Stimulated activated naive CD4-positive, alpha-beta T cell treated with Interleukin-2 at 50 U/mL for 16 hours (primary cell): ENCODE results near the gene GRIP2.

Source experiments
- DNase-seq: peaks from one replicate; lab custom pipeline; 2025; lab: John Stamatoyannopoulos, UW

The GRIP2 gene

DNA sequence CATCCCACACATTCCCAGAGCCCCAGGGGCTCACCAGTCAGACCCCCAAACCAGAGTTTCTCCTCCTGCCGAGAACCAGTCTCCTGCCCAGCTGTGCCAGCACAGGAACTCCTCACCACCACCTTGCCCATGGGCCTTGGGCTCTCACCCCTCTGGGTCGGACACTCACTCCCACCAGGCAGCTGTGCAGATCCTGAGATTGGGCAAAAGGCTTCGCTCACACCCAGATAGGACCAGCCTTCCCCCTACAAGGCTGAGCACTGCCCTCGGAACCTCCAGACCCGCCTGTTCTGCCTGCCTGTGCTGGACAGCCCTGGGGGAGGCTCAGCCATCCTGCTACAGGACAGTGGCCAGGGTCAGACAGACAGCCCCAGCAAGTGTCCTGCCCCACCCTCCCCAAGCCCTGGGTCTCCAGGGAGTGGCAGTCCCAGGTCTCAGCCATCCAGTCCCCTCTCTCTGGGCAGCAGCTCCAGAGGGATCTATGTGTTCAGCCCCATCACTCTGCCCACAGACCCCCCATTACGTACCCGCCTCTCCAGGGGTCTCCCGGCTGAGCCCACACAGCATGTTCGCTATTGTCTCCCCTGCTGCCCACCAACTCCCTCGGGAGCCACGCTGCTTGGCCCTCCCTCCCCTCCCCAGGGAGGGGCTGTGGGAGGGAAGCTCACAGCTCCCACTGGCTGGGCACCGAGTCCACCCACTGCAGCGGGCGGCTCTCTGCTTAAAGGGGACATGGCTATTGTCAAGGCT lies at the start of gene GRIP2:
GRIP2 (minus strand) TSS at position 601 of the 750 bp plus-strand sequence; CDS start at position 567, 34 bp downstream.
- no peak for DNase-seq

DNA sequence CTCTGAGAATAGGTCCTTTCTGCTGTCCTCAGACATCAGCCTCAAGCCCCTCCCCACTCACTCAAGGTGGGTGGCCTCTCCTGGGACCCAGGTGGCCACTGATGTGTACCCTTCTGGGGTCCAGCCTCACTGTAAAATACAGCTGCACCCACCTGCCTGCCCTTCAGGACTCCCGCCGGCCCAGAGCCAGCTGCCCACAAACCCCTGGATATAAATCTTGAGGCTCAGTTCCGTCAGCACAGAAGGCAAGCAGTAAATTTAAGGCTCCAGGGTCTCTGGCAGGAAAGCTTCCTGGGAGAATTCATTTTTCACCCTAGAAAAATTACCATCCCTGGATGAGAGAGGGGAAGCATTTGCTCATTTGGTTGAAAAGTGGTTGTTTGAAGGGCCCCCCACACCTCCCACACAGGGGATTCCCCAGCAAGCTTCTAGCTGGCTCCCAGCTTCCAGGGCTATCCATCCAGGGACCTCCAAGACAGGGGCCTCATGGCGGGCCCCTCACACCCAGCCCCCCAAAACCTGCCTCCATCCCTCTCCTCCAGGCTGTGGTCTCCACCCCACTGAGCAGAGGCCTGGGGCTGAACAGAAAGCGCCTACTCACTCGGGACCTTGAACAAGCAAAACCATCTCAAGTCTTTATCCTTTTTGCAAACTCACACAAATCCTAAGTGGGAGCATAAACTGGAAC lies 48.4 kb upstream of the GRIP2 start:
- DNase-seq: no peak

DNA sequence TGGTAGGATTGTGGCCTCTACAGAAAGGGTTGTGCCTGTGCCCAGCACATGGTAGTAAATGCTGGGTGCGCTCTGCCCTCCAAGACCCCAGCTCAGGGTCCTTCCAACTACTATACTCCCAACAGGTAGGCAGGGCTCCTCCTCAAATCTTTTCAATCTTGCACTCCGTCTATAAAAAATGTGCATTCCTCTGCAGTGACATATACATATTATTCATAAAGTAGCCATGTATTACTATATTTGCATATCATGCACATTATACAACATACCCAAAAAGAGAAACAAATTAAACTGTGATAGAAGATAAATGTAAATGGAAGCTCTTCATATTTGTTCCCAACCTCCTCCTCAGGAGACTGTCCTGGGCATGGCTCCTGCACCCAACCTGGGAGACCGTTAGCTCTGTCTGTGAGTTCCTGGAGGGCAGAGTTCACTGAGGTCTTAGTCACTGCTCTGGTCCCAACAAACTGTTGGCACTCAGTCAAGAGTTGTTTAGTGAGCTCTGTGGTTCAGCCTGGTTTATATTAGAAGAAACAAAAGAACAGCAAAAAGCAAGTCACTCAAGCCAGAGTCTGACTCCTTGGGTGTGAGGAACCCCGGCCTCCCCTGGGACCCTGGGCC lies 47.7 kb upstream of the GRIP2 start:
- DNase-seq: no peak

DNA sequence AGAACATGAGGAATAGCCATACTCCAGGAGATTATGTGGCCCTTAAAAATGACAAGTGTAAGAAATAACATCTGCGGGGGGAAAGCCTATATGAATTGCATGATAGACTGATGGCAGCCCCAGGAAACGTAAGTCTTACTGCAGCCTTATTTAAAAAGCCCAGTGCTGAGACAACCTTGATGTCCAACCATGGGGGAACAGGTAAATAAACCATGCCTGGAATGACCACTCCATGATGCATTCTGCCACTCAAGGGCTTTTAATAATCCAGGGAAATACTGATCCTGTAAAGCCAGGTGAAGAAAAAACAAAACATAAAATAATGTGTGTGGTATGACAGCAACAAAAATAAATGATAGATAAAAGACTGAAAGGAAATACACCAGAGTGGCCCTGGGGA lies 46.5 kb upstream of the GRIP2 start:
- DNase-seq: no peak

DNA sequence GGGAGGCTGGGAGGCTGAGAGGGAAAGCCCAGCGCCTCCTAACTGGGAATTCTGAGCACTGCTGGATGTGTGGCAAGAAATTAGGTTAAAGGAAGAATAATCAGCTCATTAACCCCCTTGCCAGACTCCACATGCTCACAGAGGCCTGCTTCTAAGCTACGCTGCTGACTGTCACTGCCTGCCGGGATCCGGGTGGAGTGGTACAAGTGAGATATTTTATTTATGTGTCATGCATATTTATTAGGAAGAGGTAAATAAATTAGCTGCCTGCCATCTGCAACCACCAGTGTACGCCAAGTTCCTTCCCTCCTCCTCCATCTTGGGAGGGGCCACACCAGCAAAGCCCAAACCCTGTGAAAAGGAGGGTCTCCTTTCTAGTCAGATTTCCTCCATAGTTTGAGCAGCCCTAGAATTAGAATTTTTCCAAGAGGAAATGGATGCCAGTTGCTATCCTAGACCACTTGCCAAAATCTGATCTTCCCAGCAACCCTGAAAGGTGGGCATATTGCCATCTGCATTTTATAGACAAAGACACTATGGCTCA lies 43.5 kb upstream of the GRIP2 start:
- DNase-seq: no peak

DNA sequence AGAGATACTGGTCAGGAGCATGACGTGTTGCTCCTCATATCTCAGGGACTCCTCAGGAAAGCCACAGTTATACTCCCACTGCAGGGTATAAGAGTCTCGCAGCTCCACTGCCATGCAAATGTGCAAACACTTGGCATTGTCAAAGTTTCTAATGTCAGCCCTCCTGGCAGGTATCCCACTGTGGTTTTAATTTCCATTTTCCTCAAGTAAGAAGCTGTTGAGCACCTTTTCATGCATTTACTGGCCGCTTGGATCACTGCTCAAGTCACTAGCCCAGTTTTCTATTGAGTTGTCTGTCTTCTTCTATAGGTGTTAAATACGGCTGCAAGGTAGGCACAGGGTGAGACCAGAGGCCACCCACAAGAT lies 41.9 kb upstream of the GRIP2 start:
- no peak for DNase-seq

DNA sequence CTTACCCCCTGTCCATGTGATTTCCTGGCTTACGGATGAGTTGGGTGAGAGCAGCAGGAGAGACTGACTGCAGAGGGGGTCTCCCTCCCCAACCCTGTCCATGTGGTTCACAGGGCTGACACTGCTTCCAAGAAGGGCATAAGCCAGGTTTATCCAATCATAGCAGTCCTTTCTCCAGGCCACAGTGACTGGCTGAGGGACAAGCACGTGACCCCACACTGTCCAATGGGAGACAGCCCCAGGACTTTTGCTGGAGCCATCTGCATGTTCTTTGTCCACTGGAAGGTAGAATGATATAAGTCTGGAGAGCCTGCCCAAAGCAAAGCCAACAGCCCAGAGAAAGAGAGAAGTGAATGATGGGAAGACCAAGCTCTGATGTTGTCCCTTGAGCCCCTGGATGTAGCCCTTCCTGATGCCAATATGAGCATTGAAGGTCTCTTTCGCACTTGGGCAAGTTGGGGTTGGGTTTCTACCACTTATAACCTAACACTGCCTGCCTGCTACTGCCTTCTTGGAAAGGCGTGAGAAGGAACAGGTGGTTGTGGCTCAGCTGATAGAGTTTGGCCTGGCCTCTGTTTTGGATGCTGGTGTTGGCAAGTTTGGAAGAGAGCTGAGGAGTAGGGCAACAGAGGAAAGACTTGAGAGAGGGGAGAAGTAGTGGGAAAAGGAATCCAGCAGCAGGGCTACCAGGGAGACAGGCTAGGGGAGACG lies 41.3 kb upstream of the GRIP2 start:
- DNase-seq: no peak

DNA sequence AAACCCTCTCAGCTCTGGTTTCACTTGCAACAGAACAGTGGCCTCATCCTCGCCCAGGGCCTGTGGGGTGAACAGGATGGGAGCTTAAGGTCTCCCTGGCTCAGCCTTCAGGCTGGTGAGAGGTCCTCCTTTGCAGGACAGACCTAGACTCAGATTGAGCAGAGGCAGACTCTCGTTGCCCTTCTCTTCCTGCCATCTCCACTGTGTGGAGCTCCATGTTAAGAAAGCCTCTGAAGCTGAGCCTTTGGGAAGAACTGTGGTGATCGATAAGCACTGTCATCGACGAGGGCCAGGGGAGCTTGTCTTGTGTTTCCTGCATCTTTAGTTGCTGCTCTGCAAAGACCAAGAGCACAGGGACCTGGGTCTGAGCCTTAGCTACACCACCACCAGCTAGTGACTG lies 37.8 kb upstream of the GRIP2 start:
- no peak for DNase-seq

DNA sequence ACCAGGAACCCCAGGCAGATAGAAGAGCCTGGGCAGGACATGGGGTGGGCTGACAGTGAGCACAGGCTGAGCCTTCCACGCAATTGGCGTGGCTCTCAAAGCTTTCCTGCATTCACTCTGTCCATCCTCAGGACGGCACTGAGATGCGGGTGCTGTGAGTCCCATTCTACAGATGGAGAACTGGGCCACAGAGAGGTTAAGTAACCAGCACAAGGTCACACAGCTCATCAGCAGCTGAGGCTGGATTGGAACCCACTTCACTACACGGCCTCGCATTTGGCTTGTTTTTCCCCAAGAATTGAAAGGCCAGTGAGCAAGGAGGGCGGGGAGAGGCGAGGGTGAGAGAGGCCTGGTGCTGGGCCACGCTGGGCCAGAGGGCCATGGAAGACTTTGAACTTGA lies 36.0 kb upstream of the GRIP2 start:
- DNase-seq: no peak

DNA sequence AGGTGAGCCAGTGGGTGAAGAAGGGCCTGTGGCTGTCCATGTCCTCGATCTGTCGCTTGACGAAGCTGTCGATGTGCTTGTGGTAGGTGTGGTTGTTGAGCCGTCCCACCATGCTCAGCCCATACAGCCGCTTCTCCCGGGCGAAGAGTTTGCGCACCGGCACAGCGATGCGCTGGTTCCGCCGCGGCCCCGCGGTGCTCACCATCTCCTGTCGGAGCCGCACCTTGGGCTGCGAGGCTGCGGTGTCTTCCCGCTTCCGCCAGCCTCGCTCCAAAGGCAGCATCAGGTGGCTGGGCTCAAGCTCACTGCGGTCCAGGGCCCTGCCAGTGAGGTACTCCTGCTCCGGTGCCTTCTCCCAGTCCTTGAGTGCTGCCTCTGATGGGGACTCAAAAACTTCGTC lies 34.0 kb upstream of the GRIP2 start:
- DNase-seq: no peak

DNA sequence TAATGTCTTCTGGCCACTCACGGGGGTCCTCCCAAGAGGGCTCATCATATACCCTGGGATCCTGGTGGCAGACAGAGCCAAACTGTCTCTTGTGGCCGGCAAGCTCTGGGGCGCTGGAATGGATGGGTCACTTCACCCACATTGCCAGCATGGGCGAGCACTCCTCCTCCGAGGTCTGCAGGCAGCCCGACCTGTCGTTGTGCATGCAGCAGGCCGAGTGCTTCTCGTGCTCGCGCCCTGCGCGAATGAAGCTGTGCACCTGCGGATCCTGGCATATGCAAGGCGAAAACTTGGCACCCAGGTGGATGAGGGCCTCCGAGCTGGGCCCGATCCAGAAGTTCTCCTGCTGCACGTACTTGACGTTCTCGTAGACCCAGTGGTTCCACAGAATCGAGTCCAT lies 33.6 kb upstream of the GRIP2 start:
- DNase-seq: no peak

DNA sequence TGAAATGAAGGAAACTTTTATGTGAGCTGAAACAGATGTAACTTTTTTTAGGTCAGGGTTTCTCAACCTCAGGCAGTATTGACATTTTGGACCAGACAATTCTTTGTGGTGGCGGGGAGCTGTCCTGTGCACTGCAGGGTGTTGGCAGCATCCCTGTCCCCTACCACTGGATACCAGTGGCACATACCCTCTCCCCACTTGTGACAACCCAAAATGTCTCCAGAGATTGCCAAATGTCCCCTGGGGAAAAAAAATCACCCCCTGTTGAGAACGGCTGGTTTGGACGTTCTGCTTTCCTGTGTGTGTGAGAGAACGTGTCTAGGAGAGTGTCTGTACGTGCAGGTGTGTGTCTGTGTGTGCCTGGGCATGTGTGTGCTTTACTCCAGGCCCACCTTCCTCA lies 30.7 kb upstream of the GRIP2 start:
- DNase-seq: no peak

DNA sequence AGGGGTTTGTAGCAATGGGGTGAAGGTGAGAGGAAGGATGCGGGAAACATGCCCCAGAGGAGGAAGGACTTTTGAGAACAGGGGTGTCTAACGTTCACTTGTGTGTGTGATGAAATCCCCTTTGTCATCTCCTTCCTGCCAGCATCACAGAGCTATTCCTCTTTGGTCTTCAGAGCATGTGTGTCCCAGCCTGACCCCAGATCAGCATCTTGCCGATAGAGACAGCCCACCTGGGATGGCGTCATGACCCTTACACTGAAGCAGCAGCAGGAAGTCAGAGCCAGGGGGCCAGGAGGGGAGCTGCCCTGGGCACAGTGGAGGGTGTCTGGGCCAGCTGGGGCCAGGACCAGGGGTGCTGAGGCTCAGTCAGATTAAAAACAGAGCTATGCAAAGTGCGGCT lies 29.9 kb upstream of the GRIP2 start:
- no peak for DNase-seq

DNA sequence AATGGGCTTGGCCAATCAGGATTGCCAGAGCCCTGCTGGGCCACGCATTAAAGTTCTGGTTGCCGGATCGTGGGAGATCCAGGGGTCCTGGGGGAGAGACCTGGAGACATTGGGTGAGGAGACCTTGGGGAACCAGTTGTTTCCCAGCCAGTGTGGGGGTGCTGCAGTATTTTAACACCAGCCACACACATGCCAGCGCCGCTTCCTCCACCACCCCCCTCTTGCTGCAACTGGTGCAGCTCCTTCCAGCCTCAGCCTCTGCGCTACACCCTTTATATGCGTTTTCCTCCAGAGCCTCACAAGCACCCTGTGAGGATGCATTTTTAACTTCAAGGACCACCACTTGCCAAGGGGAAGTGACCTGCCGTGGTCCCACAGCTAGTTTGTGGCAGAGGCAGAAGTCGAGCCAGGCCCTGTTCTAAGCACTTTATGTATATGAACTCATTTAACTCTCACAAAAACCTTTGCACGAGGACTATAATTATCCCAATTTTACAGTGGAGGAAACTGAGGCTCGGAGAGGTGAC lies 29.4 kb upstream of the GRIP2 start:
- DNase-seq: no peak

DNA sequence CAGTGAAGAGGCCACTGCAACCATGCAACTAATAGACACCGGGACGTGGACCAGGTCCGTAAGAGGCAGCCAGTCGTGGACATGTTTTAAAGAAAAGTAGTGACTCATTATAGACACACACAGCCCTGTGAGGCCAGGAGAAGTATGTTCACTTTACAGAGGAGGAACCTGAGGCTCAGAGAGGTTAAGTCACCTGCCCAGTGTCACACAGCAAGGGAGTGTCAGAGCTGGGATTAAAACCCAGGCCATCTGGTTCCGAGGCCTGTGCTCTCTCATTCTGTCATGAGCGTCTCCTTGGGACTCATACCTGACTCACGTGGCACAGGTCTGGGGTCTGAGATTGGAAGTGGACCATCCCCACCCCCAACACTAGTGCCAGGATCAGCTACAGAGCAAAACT lies 28.1 kb upstream of the GRIP2 start:
- no peak for DNase-seq

DNA sequence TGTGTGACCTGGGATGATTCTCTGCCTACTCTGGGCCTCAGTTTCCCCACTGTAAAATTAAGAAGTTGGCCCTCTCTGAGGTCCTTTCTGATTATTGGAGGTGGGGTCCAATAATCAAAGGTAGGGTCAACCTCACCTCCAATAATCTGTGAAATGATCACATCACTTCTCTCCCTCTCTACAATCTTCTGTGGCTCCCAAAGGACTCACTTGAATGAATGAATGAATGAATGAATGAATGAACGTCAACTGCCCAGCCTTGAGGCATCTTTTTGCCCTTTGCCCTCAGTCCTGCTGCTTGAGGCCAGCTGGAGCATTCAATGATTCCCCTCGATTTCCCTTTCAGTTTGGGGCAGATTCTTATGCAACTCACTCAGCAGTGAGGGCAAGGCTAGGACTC lies 26.7 kb upstream of the GRIP2 start:
- DNase-seq: no peak

DNA sequence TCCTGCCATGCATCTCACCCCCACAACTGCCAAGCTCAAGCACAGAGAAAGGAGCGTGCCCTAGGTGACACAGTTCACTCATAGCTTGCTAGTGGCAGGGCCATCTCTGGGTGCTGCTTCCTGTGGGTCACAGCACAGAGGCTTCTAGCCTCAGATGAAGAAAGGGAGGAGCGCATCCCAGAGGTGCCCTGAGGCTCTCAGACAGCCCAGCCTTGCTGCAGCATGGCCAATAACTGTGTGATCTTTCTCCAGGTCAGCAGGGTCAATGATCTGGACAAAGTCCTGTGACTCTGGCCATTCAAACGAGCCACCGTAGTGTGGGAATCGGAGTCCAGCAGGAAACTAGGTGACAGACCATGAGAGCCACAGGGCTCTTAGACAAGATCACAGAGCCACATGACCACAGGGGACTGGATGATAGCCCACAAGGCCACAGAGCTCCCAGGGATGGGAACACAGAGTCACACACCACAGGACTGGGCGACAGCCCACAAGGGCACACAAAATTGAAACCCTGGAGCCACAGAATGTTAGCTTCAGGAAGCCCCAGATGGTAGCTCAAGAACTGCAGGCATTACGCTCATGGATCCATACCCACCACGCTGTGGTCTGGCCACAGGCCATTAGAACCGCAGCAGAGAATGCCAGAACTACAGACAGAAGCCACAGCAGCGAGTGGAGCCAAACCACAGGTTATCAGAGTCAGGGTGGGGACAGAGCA lies 25.9 kb upstream of the GRIP2 start:
- no peak for DNase-seq

DNA sequence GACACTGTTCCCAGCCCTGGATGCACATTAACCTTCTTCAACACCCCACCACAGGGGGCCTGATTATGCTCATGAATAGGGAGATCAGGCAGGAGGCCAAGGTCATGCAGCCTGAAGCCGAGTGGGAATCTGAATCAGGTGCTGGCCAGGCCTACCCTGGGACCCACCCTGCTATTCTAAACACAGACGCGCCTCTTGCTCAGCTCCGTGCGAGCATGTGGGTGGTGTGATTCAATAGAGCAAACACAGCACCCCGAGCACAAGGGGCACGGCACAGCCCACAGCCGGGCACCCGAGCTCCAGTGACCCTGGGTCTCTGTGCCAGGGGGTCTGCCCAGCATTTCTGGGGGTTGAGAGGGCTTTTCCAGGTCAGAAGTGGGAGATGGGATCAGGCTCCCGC lies 24.6 kb upstream of the GRIP2 start:
- no peak for DNase-seq

DNA sequence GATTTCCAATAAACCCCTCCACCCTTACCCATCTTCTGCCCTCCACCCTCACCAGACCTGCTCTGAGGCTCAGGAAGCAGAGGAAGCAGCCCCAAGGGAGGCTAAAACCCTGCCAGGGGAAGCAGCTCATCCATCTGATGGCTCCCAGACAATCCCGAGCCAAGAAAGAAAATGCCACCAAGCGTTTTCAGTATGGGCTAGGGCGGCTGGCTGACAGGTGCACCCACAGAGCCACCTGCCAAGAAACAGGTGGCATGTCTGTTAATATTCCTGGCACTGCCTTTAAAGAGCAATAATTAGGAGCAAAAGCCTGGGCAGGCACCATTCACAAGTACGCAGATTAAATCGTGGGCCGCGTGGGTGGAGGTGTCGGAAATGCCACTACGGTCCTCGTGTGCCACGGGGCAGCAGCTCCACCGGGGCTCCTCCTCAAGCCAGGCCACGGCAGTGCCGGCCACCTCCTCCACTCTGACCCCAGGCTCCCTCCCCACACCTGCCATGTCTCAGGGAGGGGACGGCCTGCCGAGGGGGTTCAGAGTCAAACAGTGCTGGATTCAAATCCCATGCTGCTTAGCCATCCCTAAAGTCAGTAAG lies 23.9 kb upstream of the GRIP2 start:
- no peak for DNase-seq

DNA sequence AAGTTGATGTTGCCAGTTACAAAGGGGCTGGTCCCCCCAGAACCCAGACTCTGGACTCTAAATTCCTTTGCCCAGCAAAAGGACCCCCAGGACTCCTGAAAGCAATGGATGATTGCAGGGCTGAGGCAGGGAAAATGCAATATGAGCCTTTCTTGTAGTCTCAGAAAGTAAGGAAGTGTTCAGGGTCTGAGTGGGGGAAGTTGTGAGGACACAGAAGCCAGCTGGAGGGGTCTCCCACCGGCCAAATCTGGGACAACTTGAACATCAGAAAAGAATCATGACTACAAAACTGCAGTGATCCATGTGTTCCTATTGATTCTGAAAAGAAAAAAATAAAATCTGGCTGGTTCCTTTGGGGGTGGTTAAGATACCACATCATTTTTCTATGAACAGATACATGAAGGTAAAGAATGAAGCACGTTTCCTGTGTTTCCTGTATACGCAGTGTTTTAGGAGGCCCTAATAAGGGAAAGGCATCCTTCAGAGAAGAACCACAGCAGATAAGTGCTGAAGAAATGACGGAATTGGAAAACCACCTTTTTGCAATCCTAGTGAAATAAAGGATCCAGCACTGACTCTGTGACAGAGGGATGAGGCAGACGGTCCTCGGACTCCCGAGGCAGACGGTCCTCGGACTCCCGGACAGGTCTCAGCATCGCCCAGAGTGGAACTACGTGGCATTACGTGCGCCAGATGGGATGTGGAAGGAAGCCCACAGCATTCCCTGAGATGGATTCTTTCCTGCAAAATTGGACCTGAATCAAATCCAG lies 22.2 kb upstream of the GRIP2 start:
- DNase-seq: no peak
